HG03460 (cell line): Measurements from ENCODE around the gene CCM2.

ENCODE experiments used
- ATAC-seq: cut with Tn5 transposase; IDR thresholded peaks from one replicate; pipeline ENCODE4 v1.9.1; 2021; ENCODE audit not compliant: unreplicated experiment

CCM2 gene

GRCh38 chr7:44967571-44968446, 32.2 kb upstream of the CCM2 start:
- ATAC-seq = no peak

GRCh38 chr7:44969049-44969700, 30.8 kb upstream of the CCM2 start:
- no peak for ATAC-seq

- ATAC-seq = no peak
Measured at GRCh38 chr7:44969701-44970522, 30.1 kb upstream of the CCM2 start.

- ATAC-seq = no peak
Measured at GRCh38 chr7:44970523-44971051, 29.4 kb upstream of the CCM2 start.

- ATAC-seq = no peak
Measured at GRCh38 chr7:44971188-44971901, 28.7 kb upstream of the CCM2 start.

GRCh38 chr7:44971902-44972441, 28.0 kb upstream of the CCM2 start:
- ATAC-seq = no peak

GRCh38 chr7:44972562-44972961, 27.4 kb upstream of the CCM2 start:
- ATAC-seq = no peak

GRCh38 chr7:44973610-44974401, 26.2 kb upstream of the CCM2 start:
- ATAC-seq = no peak

GRCh38 chr7:44974549-44974948, 25.5 kb upstream of the CCM2 start:
- no peak for ATAC-seq

GRCh38 chr7:44975331-44976039, 24.5 kb upstream of the CCM2 start:
- ATAC-seq = no peak

GRCh38 chr7:44976040-44976745, 23.8 kb upstream of the CCM2 start:
- ATAC-seq = no peak

GRCh38 chr7:44976746-44977196, 23.2 kb upstream of the CCM2 start:
- no peak for ATAC-seq

- no peak for ATAC-seq
Measured at GRCh38 chr7:44977304-44977958, 22.6 kb upstream of the CCM2 start.

GRCh38 chr7:44977959-44978335, 22.1 kb upstream of the CCM2 start:
- no peak for ATAC-seq

- peak; percentile 48 for ATAC-seq
Measured at GRCh38 chr7:44978511-44979366, 21.3 kb upstream of the CCM2 start, which contains the start of gene MYO1G. Gene MYO1G (minus strand): TSS chr7:44979015. CDS start chr7:44978961, 54 bp downstream.

- ATAC-seq = no peak
Measured at GRCh38 chr7:44979481-44980392, 20.3 kb upstream of the CCM2 start.
